Measurements from ENCODE around the gene ZBTB24. TPM values are rescaled to one million over a fixed set of nuclear protein-coding genes. Genes with fewer than 3 reads are reported as not detected.

The ZBTB24 gene
- total RNA-seq, 4 donors from 2014 or later, result 5.3 to 6.4 (median 5.9) TPM

DNA sequence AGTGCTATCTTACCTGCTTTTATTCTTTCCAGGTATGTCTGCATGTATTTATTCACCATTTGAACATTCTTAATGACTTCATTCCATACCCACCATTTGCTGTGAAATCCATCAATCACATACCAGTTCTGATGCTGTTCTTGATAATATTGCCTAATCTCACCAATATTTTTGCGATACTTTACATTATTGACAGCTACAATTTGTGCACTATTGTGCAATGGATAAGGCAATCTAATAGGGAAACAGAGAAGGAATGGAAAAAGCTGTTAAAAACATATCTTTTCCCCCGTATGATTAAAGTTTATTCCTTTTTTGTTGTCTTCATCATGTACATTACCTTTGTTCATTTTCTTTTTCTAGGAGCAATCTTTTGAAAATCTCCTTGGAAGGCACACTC, 23.3 kb upstream of the ZBTB24 start:
- intact Hi-C loops (cut with DNase I), result no loop called here
- Histone ChIP-seq H3K27ac (replicated peaks in 1 of 4) (no peak overlapping the region), H3K9me3 (no peaks in the 10 kb centered on the region), H3K36me3 (no peaks in the 10 kb centered on the region), H3K27me3 (no peaks in the 10 kb centered on the region), H3K4me3 (no peak overlapping the region), H3K4me1 (no peaks in the 10 kb centered on the region)
- 95% methylated on average over 2 of the region's 2 CpGs for WGBS
- no peak for DNase-seq (ENCODE audit: extremely low spot score)
- no peak for TF ChIP-seq EP300 (IDR thresholded peaks at IDR 0.05)

DNA sequence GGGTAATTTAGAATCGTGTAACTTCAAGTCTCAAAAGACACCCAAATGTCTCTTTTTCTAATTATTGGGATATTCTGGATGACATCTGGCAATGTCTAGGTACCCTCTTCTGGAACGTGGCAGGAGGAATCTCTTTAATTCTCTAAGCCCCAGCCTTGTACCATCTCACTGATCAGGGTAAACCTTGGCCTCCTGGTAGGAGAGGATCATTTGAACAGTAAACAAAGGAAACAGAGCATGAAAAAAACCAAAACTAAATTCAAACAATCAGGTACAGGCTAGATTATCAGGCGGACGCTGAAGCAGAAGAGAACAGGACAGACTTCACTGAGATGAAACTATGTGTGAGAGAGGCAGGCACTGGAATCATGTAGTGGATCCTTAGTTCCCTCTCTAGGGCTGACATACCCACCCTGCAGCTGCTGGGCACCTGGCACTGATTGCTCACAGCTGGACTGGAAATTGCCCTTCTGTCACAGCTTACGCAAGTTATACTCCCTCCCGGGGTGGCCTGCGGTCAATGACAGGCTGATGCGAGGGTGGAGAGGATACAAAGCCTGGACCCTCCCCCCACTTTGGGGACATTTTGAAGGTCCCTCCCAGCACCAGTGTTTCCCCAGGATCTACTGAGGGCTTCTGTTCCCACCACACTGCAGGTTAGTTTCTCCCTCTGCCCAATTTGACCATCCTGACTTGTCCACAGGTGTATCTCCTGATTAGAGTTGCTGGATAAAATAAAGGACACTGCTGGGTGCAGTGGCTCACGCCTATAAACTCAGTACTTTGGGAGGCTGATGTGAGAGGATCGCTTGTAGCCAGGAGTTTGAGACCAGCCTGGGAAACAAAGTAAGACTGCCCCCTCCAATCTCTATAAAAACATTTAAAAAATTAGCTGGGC, 20.6 kb upstream of the ZBTB24 start:
- intact Hi-C loops (cut with DNase I), result no loop called here
- DNase-seq (ENCODE audit: extremely low spot score), result peak; percentile 79
- 77% methylated on average over 7 of the region's 10 CpGs for WGBS
- H3K4me3 ChIP-seq, result no peak overlapping the region
- TF ChIP-seq, protein P1, sequence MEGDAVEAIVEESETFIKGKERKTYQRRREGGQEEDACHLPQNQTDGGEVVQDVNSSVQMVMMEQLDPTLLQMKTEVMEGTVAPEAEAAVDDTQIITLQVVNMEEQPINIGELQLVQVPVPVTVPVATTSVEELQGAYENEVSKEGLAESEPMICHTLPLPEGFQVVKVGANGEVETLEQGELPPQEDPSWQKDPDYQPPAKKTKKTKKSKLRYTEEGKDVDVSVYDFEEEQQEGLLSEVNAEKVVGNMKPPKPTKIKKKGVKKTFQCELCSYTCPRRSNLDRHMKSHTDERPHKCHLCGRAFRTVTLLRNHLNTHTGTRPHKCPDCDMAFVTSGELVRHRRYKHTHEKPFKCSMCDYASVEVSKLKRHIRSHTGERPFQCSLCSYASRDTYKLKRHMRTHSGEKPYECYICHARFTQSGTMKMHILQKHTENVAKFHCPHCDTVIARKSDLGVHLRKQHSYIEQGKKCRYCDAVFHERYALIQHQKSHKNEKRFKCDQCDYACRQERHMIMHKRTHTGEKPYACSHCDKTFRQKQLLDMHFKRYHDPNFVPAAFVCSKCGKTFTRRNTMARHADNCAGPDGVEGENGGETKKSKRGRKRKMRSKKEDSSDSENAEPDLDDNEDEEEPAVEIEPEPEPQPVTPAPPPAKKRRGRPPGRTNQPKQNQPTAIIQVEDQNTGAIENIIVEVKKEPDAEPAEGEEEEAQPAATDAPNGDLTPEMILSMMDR (IDR thresholded peaks at IDR 0.05), result no peak
- TF ChIP-seq POLR2AphosphoS5 (IDR thresholded peaks at IDR 0.05) (no peak), POLR2A (IDR thresholded peaks at IDR 0.05; ENCODE audit: low read depth) (no peak), EP300 (IDR thresholded peaks at IDR 0.05) (no peak)
- no peaks in the 10 kb centered on the region for H3K36me3 ChIP-seq
- H3K27me3 ChIP-seq, result no peaks in the 10 kb centered on the region
- H3K9me3 ChIP-seq, result no peaks in the 10 kb centered on the region
- H3K27ac ChIP-seq (replicated peaks in 1 of 4), result no peak overlapping the region
- H3K4me1 ChIP-seq, result no peaks in the 10 kb centered on the region

DNA sequence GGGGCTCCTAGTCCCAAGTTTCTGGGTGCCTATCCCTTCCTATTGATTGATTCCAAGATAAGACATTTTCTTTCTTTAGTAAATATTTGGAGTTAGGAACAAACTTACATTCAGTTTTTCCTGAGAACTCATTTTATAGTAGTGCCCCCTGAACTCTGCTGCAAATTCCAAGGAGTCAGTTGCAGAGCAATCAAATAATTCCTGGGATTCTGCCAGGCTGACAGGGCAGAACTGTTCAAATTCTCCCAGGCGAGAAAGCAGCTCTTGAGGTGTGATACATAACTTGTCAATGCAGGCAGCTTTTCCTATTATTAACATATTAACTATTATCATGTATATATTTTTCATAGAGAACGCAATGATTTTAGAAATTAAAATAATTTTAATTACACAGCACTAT, 15.9 kb upstream of the ZBTB24 start:
- 77% methylated on average over 2 of the region's 2 CpGs for WGBS
- no peak for DNase-seq (ENCODE audit: extremely low spot score)
- no peaks in the 10 kb centered on the region for H3K4me1 ChIP-seq
- intact Hi-C loops (cut with DNase I), result no loop called here
- H3K4me3 ChIP-seq, result no peak overlapping the region
- no peak overlapping the region for H3K27ac ChIP-seq (replicated peaks in 1 of 4)
- no peaks in the 10 kb centered on the region for H3K9me3 ChIP-seq
- no peaks in the 10 kb centered on the region for H3K27me3 ChIP-seq
- H3K36me3 ChIP-seq, result no peaks in the 10 kb centered on the region
- TF ChIP-seq, protein P1 (IDR thresholded peaks at IDR 0.05), result no peak
- TF ChIP-seq POLR2A (IDR thresholded peaks at IDR 0.05; ENCODE audit: low read depth) (no peak), POLR2AphosphoS5 (IDR thresholded peaks at IDR 0.05) (no peak), EP300 (IDR thresholded peaks at IDR 0.05) (no peak)

DNA sequence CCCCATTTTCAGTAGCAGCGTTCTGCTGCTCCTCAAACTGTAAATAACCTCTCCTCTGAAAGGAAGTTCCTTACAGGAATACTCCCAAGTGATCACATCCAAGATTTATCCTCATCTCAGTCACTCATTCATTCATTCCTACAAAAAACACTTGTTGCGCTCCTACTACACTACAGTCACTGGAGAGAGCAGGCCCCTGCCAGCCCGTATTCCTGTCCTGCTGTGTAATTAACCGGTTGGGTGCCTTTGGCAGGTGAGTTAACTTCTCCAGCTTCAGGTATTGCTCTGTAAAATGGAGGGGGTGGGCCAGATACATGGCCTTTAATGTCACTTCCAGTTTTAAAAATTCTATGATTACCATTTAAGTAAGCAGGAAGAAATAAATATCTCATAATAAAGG, 15.0 kb upstream of the ZBTB24 start:
- no peak for DNase-seq (ENCODE audit: extremely low spot score)
- intact Hi-C loops (cut with DNase I), result no loop called here
- Histone ChIP-seq H3K9me3 (no peaks in the 10 kb centered on the region), H3K27me3 (no peaks in the 10 kb centered on the region), H3K4me3 (no peak overlapping the region), H3K4me1 (no peaks in the 10 kb centered on the region), H3K27ac (replicated peaks in 1 of 4) (no peak overlapping the region), H3K36me3 (no peaks in the 10 kb centered on the region)
- no peak for TF ChIP-seq POLR2AphosphoS5 (IDR thresholded peaks at IDR 0.05)
- no peak for TF ChIP-seq EP300 (IDR thresholded peaks at IDR 0.05)
- WGBS, result 85% methylated on average over 4 of the region's 4 CpGs

DNA sequence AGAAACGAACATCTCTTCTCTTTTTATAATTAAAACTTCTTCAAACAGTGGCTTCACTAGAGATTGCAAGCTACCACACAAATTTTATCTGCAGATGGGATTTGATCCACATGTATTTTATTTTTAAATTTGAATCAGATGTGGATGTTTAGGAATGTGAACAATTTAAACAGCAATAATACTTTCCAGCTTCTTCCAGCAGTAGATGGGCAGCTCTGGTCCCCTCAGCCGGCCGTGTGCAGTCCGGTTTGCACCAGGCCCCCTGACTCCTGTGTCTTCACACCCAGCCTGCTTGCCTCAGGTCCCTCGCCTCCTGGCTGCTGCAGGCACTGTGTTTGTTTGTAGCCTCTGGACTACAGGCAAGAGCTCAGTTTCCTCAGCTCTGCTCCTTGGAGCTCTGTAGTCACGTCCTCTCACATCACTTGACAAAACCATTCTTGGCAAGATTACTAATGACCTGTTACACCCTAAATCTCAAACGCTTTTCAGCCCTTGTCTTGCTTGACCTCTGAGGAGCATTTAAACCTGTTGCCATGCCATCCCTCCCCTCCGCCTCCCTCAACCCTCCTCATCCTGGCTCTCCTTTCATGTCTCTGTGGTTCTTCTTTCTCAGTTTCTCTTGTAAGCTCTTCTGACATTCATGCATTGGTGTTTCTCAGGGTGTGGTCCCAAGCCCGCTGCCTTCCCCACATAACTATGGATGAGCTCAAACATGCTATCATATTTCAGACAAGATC, 13.2 kb upstream of the ZBTB24 start:
- Histone ChIP-seq H3K36me3 (no peaks in the 10 kb centered on the region), H3K27ac (replicated peaks in 1 of 4) (no peak overlapping the region), H3K9me3 (no peaks in the 10 kb centered on the region), H3K27me3 (no peaks in the 10 kb centered on the region), H3K4me1 (no peaks in the 10 kb centered on the region), H3K4me3 (no peak overlapping the region)
- intact Hi-C loops (cut with DNase I), result no loop called here
- TF ChIP-seq EP300 (IDR thresholded peaks at IDR 0.05) (no peak), POLR2A (IDR thresholded peaks at IDR 0.05; ENCODE audit: low read depth) (no peak), POLR2AphosphoS5 (IDR thresholded peaks at IDR 0.05) (no peak)
- TF ChIP-seq, protein P1 (IDR thresholded peaks at IDR 0.05), result no peak
- WGBS, result 75% methylated on average over 9 of the region's 9 CpGs
- DNase-seq (ENCODE audit: extremely low spot score), result no peak
